Activated CD8-positive, alpha-beta T cell treated with anti-CD3 and anti-CD28 coated beads for 36 hours (primary cell): ENCODE measurements around the gene ACER3. TPM values are rescaled to one million over a fixed set of nuclear protein-coding genes. Genes with fewer than 3 reads are reported as not detected.
"Not testable (repeated sequence)": the region's sequence is repeated elsewhere in the genome, so short reads cannot be mapped to it uniquely, and the experiment has no call there.

Source experiments
- ATAC-seq: fragments of 200-7000 bp; cut with Tn5 transposase; one replicate; pipeline ENCODE4 v1.10.0; 2021; ENCODE audit warnings: mild to moderate bottlenecking, moderate library complexity
- CTCF ChIA-PET: fragments of 350-600 bp; sonication (Branson Sonifier 250); formaldehyde crosslinking; loops from one replicate; lab custom pipeline; 2021; ENCODE audit warnings: antibody characterized with exemption; lab: Charles Lee
- POLR2A ChIA-PET: fragments of 350-600 bp; sonication (Branson Sonifier 250); formaldehyde crosslinking; loops from one replicate; lab custom pipeline; 2021; ENCODE audit warnings: antibody characterized with exemption; lab: Charles Lee
- DNase-seq: peaks from one replicate; pipeline ENCODE4 v3.0.0-alpha.2; 2020
- H3K27ac Mint-ChIP-seq: one replicate; pipeline ENCODE4 v1.8.0; 2021; ENCODE audit warnings: mild to moderate bottlenecking, mixed read lengths
- H3K27me3 Mint-ChIP-seq: one replicate; pipeline ENCODE4 v1.8.0; 2021; ENCODE audit warnings: mixed read lengths
- H3K36me3 Mint-ChIP-seq: one replicate; pipeline ENCODE4 v1.8.0; 2021; ENCODE audit warnings: low read depth, mixed read lengths
- H3K4me1 Mint-ChIP-seq: one replicate; pipeline ENCODE4 v1.8.0; 2021; ENCODE audit warnings: low read depth, mixed read lengths
- H3K4me3 Mint-ChIP-seq: one replicate; pipeline ENCODE4 v1.8.0; 2021; ENCODE audit warnings: mild to moderate bottlenecking, moderate library complexity, mixed read lengths
- H3K9me3 Mint-ChIP-seq: one replicate; pipeline ENCODE4 v1.8.0; 2021; ENCODE audit warnings: mixed read lengths
- intact Hi-C: fragments of 100-400 bp; cut with micrococcal nuclease; formaldehyde crosslinking; loops from one replicate; pipeline ENCODE4 v1.10.0; 2022
- total RNA-seq, 2 experiments: library from RNA; stranded (reverse); gene quantifications; one replicate each; pipeline ENCODE4 v1.2.3, GENCODE V29; 2021
- TF ChIP-seq, protein P1 (sequence below): fragments of 200-600 bp; IDR thresholded peaks from one replicate; pipeline ENCODE4 v1.8.0; 2022; ENCODE audit warnings: antibody characterized with exemption, mild to moderate bottlenecking

ACER3 gene
- total RNA-seq, 2 experiments from 2014 or later = 10.0 to 10.2 TPM

DNA sequence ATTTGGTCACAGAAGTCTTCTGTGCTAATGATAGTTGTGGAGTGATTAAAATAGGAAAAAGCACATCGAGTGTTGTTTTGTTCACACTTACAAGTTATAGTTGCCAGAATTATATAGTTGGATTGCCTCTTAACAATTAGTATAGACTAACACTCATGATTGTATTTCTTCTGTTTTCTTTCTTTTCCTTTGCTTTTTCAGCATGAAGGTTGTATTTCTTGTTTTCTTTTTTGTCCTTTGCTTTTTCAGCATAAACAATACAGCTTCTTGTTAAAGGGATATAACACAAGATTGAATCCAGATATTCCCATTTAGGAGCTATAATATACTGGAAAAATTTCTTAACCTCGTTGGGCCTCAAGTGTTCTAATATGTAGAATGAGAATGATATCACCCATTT is 31.1 kb downstream of the ACER3 start:
- ATAC-seq (no peak), DNase-seq (no peak)
- Mint-ChIP-seq H3K27me3 (no peaks in the 10 kb centered on the region), H3K4me1 (no peaks in the 10 kb centered on the region), H3K36me3 (no peaks in the 10 kb centered on the region), H3K4me3 (no peak overlapping the region), H3K9me3 (no peaks in the 10 kb centered on the region), H3K27ac (no peak overlapping the region)
- intact Hi-C loops = no loop called here
- ChIA-PET CTCF (interaction anchor here (5.2 kb wide), 1 partner anchor 27 kb away, joined by 34 read pairs; no protein-coding TSS in a partner anchor), POLR2A (no interaction called here)
- TF ChIP-seq, protein P1, sequence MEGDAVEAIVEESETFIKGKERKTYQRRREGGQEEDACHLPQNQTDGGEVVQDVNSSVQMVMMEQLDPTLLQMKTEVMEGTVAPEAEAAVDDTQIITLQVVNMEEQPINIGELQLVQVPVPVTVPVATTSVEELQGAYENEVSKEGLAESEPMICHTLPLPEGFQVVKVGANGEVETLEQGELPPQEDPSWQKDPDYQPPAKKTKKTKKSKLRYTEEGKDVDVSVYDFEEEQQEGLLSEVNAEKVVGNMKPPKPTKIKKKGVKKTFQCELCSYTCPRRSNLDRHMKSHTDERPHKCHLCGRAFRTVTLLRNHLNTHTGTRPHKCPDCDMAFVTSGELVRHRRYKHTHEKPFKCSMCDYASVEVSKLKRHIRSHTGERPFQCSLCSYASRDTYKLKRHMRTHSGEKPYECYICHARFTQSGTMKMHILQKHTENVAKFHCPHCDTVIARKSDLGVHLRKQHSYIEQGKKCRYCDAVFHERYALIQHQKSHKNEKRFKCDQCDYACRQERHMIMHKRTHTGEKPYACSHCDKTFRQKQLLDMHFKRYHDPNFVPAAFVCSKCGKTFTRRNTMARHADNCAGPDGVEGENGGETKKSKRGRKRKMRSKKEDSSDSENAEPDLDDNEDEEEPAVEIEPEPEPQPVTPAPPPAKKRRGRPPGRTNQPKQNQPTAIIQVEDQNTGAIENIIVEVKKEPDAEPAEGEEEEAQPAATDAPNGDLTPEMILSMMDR = no peak

DNA sequence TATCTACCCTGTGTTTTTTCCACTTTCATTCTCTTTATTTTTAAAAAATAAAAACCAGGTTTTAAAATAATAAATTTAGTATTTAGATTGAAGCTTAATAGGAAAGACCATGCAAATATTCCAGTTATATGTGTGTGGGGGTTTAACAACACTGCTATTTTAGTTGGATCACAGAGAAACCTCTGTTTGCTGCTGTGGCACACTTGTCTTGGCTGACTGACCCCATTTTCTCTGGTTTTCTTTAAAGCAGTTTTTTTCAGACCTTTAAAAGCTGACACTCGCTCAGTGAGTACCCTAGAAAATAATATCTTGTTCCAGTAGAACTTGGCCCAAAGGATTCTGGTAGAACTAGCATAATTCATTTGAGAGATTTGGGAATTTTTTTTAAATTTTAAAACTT is 31.6 kb downstream of the ACER3 start:
- intact Hi-C loops = no loop called here
- Mint-ChIP-seq H3K27me3 (no peaks in the 10 kb centered on the region), H3K36me3 (no peaks in the 10 kb centered on the region), H3K4me3 (no peak overlapping the region), H3K9me3 (no peaks in the 10 kb centered on the region), H3K4me1 (no peaks in the 10 kb centered on the region), H3K27ac (no peak overlapping the region)
- ChIA-PET CTCF (interaction anchor here (5.2 kb wide), 1 partner anchor 27 kb away, joined by 34 read pairs; no protein-coding TSS in a partner anchor), POLR2A (no interaction called here)
- ATAC-seq (no peak), DNase-seq (no peak)
- TF ChIP-seq, protein P1 = no peak

DNA sequence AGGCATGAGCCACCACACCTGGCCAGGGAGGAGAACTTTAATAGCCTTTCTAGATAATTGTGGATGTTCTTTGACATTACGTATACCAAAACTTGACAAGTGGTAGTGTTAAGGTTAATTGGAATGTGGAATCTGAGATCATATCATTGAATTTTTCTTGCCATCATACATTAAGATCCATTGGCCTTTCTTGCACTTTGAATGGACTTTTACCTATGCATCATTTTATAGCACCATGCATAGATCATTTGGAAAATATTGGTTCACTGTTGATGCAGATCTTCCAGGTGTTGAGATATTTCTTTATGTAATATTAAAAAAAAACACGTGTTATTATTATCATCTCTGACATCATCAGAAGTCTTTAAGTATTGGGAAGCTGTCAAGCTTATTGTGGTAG is 36.5 kb downstream of the ACER3 start:
- ChIA-PET POLR2A (no interaction called here), CTCF (interaction anchor here (1.6 to 2.8 kb wide), 2 partner anchors 14 to 22 kb away, joined by 3 to 16 read pairs; no protein-coding TSS in a partner anchor)
- H3K27ac Mint-ChIP-seq = no peak overlapping the region
- H3K36me3 Mint-ChIP-seq = no peaks in the 10 kb centered on the region
- no peaks in the 10 kb centered on the region for H3K9me3 Mint-ChIP-seq
- H3K27me3 Mint-ChIP-seq = no peaks in the 10 kb centered on the region
- ATAC-seq (no peak), DNase-seq (no peak)
- intact Hi-C loops = no loop called here
- no peak overlapping the region for H3K4me3 Mint-ChIP-seq
- TF ChIP-seq, protein P1 = no peak
- peaks cover 2% of the 10 kb centered on the region for H3K4me1 Mint-ChIP-seq

DNA sequence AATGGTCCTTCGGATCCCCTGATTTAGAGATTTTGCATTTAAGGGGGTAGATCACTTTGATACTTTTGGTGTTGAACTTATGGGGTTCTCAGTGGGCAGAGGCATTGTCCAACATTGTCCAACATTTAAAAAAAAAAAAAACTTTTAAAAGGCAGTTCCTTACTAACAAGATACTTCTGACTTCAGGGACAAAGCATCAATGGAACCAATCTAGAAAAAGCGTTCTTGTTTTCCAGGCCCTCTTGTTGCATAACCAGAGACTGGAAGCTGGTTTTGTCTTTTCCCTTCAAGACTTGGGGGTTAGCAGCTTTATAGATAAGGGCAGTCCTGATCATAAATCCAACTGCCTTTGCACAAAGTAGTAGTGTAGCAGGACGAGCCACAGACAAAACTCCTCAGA is 40.4 kb downstream of the ACER3 start:
- H3K36me3 Mint-ChIP-seq = no peaks in the 10 kb centered on the region
- TF ChIP-seq, protein P1 = no peak
- no peak for DNase-seq
- H3K27ac Mint-ChIP-seq = no peak overlapping the region
- no peak for ATAC-seq
- H3K4me3 Mint-ChIP-seq = no peak overlapping the region
- H3K9me3 Mint-ChIP-seq = no peaks in the 10 kb centered on the region
- intact Hi-C loops = no loop called here
- H3K4me1 Mint-ChIP-seq = peaks cover 10% of the 10 kb centered on the region
- CTCF ChIA-PET = interaction anchor here (10.0 kb wide), 1 partner anchor 17 kb away, joined by 82 read pairs; no protein-coding TSS in a partner anchor
- no peaks in the 10 kb centered on the region for H3K27me3 Mint-ChIP-seq
- POLR2A ChIA-PET = no interaction called here

DNA sequence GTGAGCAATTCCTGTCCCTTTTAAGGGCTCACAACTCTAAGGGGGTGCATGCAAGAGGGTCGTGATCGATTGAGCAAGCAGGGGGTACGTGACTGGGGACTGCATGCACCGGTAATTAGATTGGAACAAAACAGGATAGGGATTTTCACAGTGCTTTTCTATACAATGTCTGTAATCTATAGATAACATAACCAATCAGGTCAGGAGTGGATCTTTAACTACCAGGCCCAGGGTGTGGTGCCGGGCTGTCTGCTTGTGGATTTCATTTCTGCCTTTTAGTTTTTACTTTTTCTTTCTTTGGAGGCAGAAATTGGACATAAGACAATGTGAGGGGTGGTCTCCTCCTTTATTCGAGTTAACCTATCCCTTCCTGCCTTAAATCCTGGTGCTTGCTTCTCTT is 40.9 kb downstream of the ACER3 start:
- H3K4me1 Mint-ChIP-seq, H3K27ac Mint-ChIP-seq, ATAC-seq, POLR2A ChIA-PET, H3K9me3 Mint-ChIP-seq, intact Hi-C loops, H3K4me3 Mint-ChIP-seq, DNase-seq, H3K36me3 Mint-ChIP-seq, H3K27me3 Mint-ChIP-seq: not testable (repeated sequence)
- CTCF ChIA-PET = interaction anchor here (10.0 kb wide), 1 partner anchor 17 kb away, joined by 82 read pairs; no protein-coding TSS in a partner anchor
